ENCODE data around the gene MTOR. TPM values are rescaled to one million over a fixed set of nuclear protein-coding genes. Genes with fewer than 3 reads are reported as not detected.

Gene MTOR
- total and polyA plus RNA-seq, 4 donors = 15.1 to 36.6 (median 26.9) TPM

DNA sequence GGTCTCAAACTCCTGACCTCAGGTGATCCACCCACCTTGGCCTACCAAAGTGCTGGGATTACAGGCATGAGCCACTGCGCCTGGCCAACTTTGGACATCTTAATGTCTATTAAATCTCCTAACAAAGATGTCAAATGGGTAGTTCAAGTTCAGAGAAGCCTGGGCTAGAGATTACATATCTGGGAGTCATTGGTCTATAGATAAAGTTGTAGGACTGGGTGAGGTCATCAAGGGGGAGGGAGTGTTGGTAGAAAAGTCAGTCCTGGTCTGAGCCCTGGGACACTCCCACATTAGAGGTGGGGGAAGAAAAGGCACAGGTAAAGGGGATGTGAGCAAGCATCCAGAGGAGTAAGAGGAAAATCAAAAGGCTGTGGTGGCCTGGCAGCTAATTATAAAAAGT, 17.3 kb upstream of the MTOR start:
- H3K27me3 ChIP-seq (ENCODE audit: control insufficient read depth in 3 of 3, insufficient read depth in 3 of 3, low read length in 2 of 3) = no peaks in the 10 kb centered on the region
- peaks cover 0 to 24% (median 5%) of the 10 kb centered on the region in 5 donors for H3K4me1 ChIP-seq (ENCODE audit: control insufficient read depth in 5 of 5, insufficient read depth in 5 of 5, low read length in 5 of 5)
- peaks cover 4 to 5% (median 4%) of the 10 kb centered on the region in 4 donors for H3K36me3 ChIP-seq (ENCODE audit: control insufficient read depth in 4 of 4, insufficient read depth in 4 of 4, low read length in 4 of 4)
- no peak for DNase-seq
- ATAC-seq (ENCODE audit: insufficient read depth, low FRiP score) = no peak
- H3K9me3 ChIP-seq (ENCODE audit: control insufficient read depth in 4 of 4, insufficient read depth in 3 of 4, low read length in 3 of 4) = no peaks in the 10 kb centered on the region
- no peak overlapping the region for H3K27ac ChIP-seq (ENCODE audit: low read depth in 1 of 2, low read length in 1 of 2)
- no peak overlapping the region for H3K9ac ChIP-seq (ENCODE audit: insufficient read depth in 1 of 2, low read length in 2 of 2)
- TF ChIP-seq, protein P1, sequence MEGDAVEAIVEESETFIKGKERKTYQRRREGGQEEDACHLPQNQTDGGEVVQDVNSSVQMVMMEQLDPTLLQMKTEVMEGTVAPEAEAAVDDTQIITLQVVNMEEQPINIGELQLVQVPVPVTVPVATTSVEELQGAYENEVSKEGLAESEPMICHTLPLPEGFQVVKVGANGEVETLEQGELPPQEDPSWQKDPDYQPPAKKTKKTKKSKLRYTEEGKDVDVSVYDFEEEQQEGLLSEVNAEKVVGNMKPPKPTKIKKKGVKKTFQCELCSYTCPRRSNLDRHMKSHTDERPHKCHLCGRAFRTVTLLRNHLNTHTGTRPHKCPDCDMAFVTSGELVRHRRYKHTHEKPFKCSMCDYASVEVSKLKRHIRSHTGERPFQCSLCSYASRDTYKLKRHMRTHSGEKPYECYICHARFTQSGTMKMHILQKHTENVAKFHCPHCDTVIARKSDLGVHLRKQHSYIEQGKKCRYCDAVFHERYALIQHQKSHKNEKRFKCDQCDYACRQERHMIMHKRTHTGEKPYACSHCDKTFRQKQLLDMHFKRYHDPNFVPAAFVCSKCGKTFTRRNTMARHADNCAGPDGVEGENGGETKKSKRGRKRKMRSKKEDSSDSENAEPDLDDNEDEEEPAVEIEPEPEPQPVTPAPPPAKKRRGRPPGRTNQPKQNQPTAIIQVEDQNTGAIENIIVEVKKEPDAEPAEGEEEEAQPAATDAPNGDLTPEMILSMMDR (IDR thresholded peaks at IDR 0.05; ENCODE audit: control extremely low read depth, extremely low read depth) = no peak
- WGBS, 2 donors = 96 to 97% methylated on average over 1 of the region's 1 CpG
- no peak overlapping the region for H3K4me3 ChIP-seq

DNA sequence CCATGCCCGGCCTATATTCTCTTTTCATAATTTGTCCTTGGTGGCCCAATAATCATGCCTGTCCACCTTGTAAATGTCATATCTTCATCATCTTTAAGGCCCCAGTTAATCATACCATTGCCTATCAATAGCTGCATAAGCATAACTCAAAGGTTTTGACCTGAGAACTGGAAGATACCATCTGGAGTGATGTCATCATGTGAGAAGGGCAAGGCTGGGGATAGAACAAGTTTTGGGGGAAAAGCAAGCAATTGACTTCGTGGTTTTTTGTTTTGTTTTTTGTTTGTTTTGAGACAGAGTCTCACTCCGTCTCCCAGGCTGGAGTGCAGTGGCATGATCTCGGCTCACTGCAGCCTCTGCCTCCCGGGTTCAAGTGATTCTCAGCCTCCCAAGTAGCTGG, 16.8 kb upstream of the MTOR start:
- no peaks in the 10 kb centered on the region for H3K27me3 ChIP-seq (ENCODE audit: control insufficient read depth in 3 of 3, insufficient read depth in 3 of 3, low read length in 2 of 3)
- TF ChIP-seq, protein P1 (IDR thresholded peaks at IDR 0.05; ENCODE audit: control extremely low read depth, extremely low read depth) = no peak
- no peak for ATAC-seq (ENCODE audit: insufficient read depth, low FRiP score)
- H3K27ac ChIP-seq (ENCODE audit: low read depth in 1 of 2, low read length in 1 of 2) = no peak overlapping the region
- no peak overlapping the region for H3K9ac ChIP-seq (ENCODE audit: insufficient read depth in 1 of 2, low read length in 2 of 2)
- no peaks in the 10 kb centered on the region for H3K9me3 ChIP-seq (ENCODE audit: control insufficient read depth in 4 of 4, insufficient read depth in 3 of 4, low read length in 3 of 4)
- peaks cover 4 to 5% (median 4%) of the 10 kb centered on the region in 4 donors for H3K36me3 ChIP-seq (ENCODE audit: control insufficient read depth in 4 of 4, insufficient read depth in 4 of 4, low read length in 4 of 4)
- no peak overlapping the region for H3K4me3 ChIP-seq
- 91 to 95% methylated on average over 5 of the region's 5 CpGs for WGBS, 2 donors
- peaks cover 0 to 26% (median 5%) of the 10 kb centered on the region in 5 donors for H3K4me1 ChIP-seq (ENCODE audit: control insufficient read depth in 5 of 5, insufficient read depth in 5 of 5, low read length in 5 of 5)
- DNase-seq = no peak

DNA sequence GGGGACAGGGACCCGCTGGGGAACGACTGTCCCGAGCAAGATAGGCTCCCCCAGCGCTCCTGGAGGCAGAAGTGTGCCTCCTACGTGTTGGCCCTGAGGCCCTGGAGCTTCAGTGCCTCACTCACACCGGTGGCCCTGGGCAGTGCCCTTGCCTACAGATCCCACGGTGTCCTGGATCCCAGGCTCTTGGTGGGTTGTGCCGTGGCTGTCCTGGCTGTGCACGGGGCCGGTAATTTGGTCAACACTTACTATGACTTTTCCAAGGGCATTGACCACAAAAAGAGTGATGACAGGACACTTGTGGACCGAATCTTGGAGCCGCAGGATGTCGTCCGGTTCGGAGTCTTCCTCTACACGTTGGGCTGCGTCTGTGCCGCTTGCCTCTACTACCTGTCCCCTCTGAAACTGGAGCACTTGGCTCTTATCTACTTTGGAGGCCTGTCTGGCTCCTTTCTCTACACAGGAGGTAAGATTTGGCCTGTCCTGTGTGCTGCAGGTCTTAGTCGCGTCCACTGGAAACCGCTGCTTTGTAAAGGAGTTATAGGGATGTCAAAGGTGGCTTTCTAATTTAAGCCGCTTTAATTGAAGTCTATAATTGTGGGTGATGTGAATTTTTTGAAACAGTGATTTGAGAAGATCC, 11.4 kb upstream of the MTOR start:
- Histone ChIP-seq H3K36me3 (ENCODE audit: control insufficient read depth in 4 of 4, insufficient read depth in 4 of 4, low read length in 4 of 4) (peaks cover 0 to 5% (median 2%) of the 10 kb centered on the region in 4 donors), H3K9ac (ENCODE audit: insufficient read depth in 1 of 2, low read length in 2 of 2) (peak overlapping the region; percentile 50 to 77), H3K27me3 (ENCODE audit: control insufficient read depth in 3 of 3, insufficient read depth in 3 of 3, low read length in 2 of 3) (no peaks in the 10 kb centered on the region), H3K4me1 (ENCODE audit: control insufficient read depth in 5 of 5, insufficient read depth in 5 of 5, low read length in 5 of 5) (peaks cover 0 to 13% (median 7%) of the 10 kb centered on the region in 5 donors), H3K27ac (ENCODE audit: low read depth in 1 of 2, low read length in 1 of 2) (peak overlapping the region; percentile 96), H3K9me3 (ENCODE audit: control insufficient read depth in 4 of 4, insufficient read depth in 3 of 4, low read length in 3 of 4) (no peaks in the 10 kb centered on the region), H3K4me3 (peak overlapping the region; percentile 88)
- no peak for DNase-seq
- WGBS, 2 donors = 6% methylated on average over 22 of the region's 22 CpGs
- TF ChIP-seq, protein P1 (IDR thresholded peaks at IDR 0.05; ENCODE audit: control extremely low read depth, extremely low read depth) = no peak
- ATAC-seq (ENCODE audit: insufficient read depth, low FRiP score) = peak; percentile 9

Measured in lung (tissue), 12 donors.